GM12872 (cell line): Measurements from ENCODE around the gene GAREM1.

Source experiments
- TF ChIP-seq, protein P1 (sequence below): IDR thresholded peaks from 3 replicates; pipeline ENCODE4 v1.5.1; 2011; ENCODE audit warnings: low read depth, mild to moderate bottlenecking, low read length, moderate library complexity; ENCODE audit not compliant: insufficient read depth

Gene GAREM1

DNA sequence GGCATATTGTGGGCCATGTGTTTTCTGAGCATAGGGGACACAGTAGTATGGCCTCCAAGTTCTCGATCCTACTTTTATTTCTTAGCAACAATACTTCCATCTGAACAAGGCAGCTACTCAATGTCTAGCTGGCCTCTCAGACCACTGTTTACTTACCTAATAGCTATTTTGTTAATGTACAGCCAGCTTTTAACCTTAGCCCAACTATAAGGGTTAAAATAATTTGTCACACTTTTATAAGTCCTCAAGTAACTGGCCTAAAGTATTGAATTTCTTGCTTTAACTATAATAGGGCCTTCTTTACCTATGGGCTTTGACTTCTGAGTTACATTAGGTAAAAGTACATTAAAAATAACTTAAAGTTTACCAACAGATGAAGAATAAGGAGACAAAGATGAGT lies 117.4 kb downstream of the GAREM1 start:
- TF ChIP-seq, protein P1, sequence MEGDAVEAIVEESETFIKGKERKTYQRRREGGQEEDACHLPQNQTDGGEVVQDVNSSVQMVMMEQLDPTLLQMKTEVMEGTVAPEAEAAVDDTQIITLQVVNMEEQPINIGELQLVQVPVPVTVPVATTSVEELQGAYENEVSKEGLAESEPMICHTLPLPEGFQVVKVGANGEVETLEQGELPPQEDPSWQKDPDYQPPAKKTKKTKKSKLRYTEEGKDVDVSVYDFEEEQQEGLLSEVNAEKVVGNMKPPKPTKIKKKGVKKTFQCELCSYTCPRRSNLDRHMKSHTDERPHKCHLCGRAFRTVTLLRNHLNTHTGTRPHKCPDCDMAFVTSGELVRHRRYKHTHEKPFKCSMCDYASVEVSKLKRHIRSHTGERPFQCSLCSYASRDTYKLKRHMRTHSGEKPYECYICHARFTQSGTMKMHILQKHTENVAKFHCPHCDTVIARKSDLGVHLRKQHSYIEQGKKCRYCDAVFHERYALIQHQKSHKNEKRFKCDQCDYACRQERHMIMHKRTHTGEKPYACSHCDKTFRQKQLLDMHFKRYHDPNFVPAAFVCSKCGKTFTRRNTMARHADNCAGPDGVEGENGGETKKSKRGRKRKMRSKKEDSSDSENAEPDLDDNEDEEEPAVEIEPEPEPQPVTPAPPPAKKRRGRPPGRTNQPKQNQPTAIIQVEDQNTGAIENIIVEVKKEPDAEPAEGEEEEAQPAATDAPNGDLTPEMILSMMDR, result no peak

DNA sequence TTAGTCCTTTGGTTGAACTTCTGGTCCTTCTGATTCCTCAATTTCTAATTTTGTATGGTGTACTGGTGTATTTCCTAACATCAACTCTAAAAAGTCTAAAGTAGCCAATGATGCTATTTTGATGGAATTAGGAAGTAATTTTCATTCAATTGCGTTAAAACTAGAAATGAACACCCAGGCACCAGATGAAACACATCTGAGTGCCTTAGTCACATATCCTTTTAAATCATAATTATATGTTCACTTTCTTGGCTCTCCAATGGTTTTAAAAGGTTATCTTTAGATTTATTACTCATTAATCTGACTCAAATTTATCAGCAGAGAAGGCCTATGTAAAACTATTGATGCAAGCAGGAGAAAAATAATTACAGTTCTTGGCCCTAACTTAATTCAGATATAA lies 119.7 kb downstream of the GAREM1 start:
- TF ChIP-seq, protein P1, result no peak

DNA sequence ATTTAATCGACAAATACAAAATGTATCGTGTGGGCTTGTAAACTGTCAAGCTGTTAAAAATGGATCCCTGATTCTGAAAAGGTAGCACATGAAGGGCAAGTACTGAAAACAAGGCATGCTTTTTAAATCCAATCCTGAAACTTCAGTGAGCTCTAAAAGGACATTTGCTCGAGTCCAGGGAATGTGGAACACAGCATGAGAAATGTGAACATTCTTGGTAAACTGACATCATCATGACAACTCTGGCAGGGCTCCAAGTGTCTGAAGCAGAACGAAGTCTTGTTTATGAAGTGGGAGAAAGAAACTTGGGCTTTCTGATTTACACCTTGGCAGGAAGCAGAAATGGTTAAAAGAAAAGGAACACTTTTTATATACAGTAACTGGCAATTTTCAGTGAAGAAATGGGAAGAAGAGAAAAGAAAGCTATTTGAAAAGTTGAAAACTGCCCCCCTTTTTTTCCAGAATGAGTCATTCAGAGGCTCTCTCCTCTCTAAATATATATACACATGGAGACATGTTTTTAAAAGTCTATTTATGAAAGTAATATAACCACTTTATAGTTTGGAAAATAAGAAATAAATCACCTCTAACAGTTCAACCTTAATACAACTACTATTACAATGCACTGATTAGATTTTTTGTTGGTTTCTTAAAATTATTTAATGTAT lies 120.8 kb downstream of the GAREM1 start:
- TF ChIP-seq, protein P1, result no peak

DNA sequence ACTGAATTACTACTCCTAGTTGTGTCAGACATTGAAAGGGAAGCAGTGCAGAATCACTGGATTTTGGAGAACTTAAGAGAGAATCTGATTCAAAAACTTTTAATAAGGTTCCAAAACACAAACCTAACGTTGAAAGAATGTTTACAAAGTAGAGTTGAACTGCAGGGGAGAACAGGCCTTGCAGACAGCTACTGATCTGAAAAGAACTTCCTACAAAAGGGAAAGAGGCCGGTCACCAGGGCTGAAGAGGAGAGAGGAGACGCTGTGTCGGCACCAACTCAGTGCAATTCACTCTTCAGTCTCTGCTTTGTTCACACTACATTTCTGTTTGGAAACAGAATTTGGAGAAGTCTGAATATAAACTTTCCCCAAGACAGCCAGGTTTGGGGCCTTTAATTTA lies 124.0 kb downstream of the GAREM1 start:
- TF ChIP-seq, protein P1, result no peak

DNA sequence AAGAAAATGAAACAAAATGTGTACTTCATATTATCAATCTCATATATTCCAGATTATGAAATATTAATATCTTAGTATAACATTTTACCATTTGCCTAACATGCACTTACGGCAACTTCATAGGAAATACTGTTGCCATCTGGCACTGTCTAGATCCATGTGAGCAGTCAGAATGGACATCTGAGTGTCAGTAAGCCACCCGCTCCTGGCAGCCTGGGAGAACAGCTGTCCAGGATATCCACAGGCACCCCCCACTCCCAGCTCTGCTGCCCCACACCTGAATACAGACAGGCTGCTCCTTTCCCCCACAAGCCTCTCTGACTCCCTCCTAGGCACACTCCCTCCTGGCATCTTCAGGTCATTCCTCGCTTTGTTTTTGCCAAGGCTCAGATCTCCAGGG lies 127.0 kb downstream of the GAREM1 start:
- TF ChIP-seq, protein P1, result no peak

GRCh38 chr18:32339045-32339444 lies 131.6 kb downstream of the GAREM1 start:
- TF ChIP-seq, protein P1, result no peak

DNA sequence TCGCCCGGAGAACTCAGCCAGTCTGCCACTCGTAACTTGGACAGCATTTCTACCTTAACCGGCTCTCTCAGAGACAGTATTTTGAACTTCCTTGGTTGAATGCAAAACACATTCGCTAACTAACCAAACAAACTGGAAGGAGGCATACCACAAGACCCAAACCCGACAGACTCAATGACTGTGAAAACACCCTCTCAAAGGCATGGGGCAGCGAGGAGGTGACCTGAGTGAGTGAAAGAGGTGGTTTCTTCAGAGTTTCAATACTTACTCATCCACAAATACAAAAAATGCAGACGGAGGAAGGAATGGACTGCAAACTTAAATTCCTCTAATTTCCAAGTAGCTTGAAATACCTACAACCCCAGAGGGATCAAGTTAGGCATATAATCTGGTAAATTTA lies 132.9 kb downstream of the GAREM1 start:
- TF ChIP-seq, protein P1, result no peak

- TF ChIP-seq, protein P1, result no peak
These were observed 133.3 kb downstream of the GAREM1 start for GRCh38 chr18:32337347-32337746.
